Stomach (tissue), 9 donors: ENCODE results near the gene CGN. TPM values are rescaled to one million over a fixed set of nuclear protein-coding genes. Genes with fewer than 3 reads are reported as not detected.

Source experiments
- DNase-seq, 2 donors: peaks; one replicate each; pipeline versions ENCODE4 v3.0.0 to v3.0.0-alpha.2; 2013 to 2019
- H3K27ac ChIP-seq, 5 donors: fragments of 200-600 bp in 4 of 5; sonication (generic) in 4 of 5; one replicate each; pipeline ENCODE4 v1.5.1; 2013 to 2019; ENCODE audit warnings: mild to moderate bottlenecking in 1 of 5, moderate library complexity in 1 of 5
- H3K27me3 ChIP-seq, 3 donors: fragments of 200-600 bp; sonication (generic); one replicate each; pipeline ENCODE4 v1.5.1; 2017 to 2019; ENCODE audit warnings: mixed run types in 1 of 3
- H3K36me3 ChIP-seq, 4 donors: fragments of 200-600 bp; sonication (generic); 1 replicate in 3 of 4; 2 replicates in 1 of 4; pipeline ENCODE4 v1.5.1; 2016 to 2019
- H3K4me1 ChIP-seq, 4 donors: fragments of 200-600 bp; sonication (generic); one replicate each; pipeline ENCODE4 v1.5.1; 2016 to 2019
- H3K4me3 ChIP-seq, 4 donors: fragments of 200-600 bp; sonication (generic) in 3 of 4; one replicate each; pipeline ENCODE4 v1.5.1; 2016 to 2019; ENCODE audit warnings: mild to moderate bottlenecking in 1 of 4
- H3K9me3 ChIP-seq, 4 donors: fragments of 200-600 bp; sonication (generic); one replicate each; pipeline ENCODE4 v1.5.1; 2016 to 2019
- CTCF ChIP-seq, 7 experiments: fragments of 450-650 bp in 4 of 7; fragments of 200-600 bp in 3 of 7; sonication (generic) in 3 of 7; IDR thresholded peaks; one replicate each; pipeline ENCODE4 v1.5.1; 2016 to 2019; ENCODE audit warnings: antibody characterized with exemption in 7 of 7, control low read depth in 2 of 7, mild to moderate bottlenecking in 1 of 7
- EP300 ChIP-seq: sonication (generic); formaldehyde crosslinking; IDR thresholded peaks from one replicate; pipeline ENCODE4 v1.6.1; 2017; ENCODE audit warnings: antibody characterized with exemption
- POLR2A ChIP-seq, 4 donors: fragments of 450-650 bp; IDR thresholded peaks; one replicate each; pipeline ENCODE4 v1.6.1; 2016; ENCODE audit warnings: antibody characterized with exemption in 4 of 4, control low read depth in 2 of 4, mild to moderate bottlenecking in 1 of 4, moderate library complexity in 1 of 4
- POLR2AphosphoS5 ChIP-seq, 3 donors: sonication (generic); formaldehyde crosslinking; IDR thresholded peaks; one replicate each; pipeline ENCODE4 v1.6.1; 2016; ENCODE audit warnings: antibody characterized with exemption in 3 of 3
- WGBS, 5 donors: extraction: QIAGEN DNeasy Blood & Tissue Kit in 3 of 5; methylation state at CpG; one replicate each; pipeline versions ENCODE4 v1.1.5 to v1.1.7; 2013 to 2018; 5-methylcytosine and 5-hydroxymethylcytosine counted together
- intact Hi-C: fragments of 100-400 bp; cut with DNase I; formaldehyde crosslinking; loops from one replicate; pipeline ENCODE4 v1.15.1; 2023; ENCODE audit warnings: low total_unique reads
- polyA plus RNA-seq, 3 donors: library from polyadenylated mRNA; stranded (reverse); fragments of 200-250 nt; gene quantifications; one replicate each; pipeline ENCODE4 v1.2.3, GENCODE V29; 2013
- total RNA-seq, 5 donors: library from RNA; depleted of rRNA; stranded (reverse); fragments of >200 nt; gene quantifications; one replicate each; pipeline versions ENCODE4 v1.1.0 to v1.2.3, GENCODE V29; 2014 to 2016
- donor health status: healthy with polysubstance abuse.
- donor health status: Bipolar disorder and iron deficiency.
- donor health status: healthy.

CGN gene
- total and polyA plus RNA-seq, 8 donors: 14.0 to 137 (median 26.7) TPM

- no peak for DNase-seq
- Histone ChIP-seq H3K9me3 (no peaks in the 10 kb centered on the region), H3K4me3 (no peak overlapping the region), H3K27ac (no peak overlapping the region), H3K4me1 (peaks cover 0 to 2% (median 2%) of the 10 kb centered on the region in 4 donors), H3K36me3 (peaks cover 9 to 91% (median 81%) of the 10 kb centered on the region in 4 donors), H3K27me3 (no peaks in the 10 kb centered on the region)
- 83 to 88% (median 85%) methylated on average over 10 of the region's 10 CpGs for WGBS, 5 donors
- intact Hi-C loops: loop anchor here (5.0 kb wide), 1 partner anchor 203 kb away; no protein-coding TSS in a partner anchor
- TF ChIP-seq CTCF (IDR thresholded peaks at IDR 0.05): no peak
- TF ChIP-seq POLR2A (IDR thresholded peaks at IDR 0.05): no peak
- TF ChIP-seq EP300: no peak
- no peak for TF ChIP-seq POLR2AphosphoS5 (IDR thresholded peaks at IDR 0.05)
Measured at GRCh38 chr1:151533870-151534269, 22.7 kb downstream of the CGN start.

- intact Hi-C loops: loop anchor here (5.0 kb wide), 1 partner anchor 203 kb away; no protein-coding TSS in a partner anchor
- peak; percentile 84 to 87 for DNase-seq
- Histone ChIP-seq H3K9me3 (no peaks in the 10 kb centered on the region), H3K4me3 (no peak overlapping the region), H3K27ac (no peak overlapping the region), H3K4me1 (peaks cover 8 to 11% (median 11%) of the 10 kb centered on the region in 4 donors), H3K36me3 (peaks cover 4 to 82% (median 72%) of the 10 kb centered on the region in 4 donors), H3K27me3 (no peaks in the 10 kb centered on the region)
- WGBS, 5 donors: 56 to 66% (median 64%) methylated on average over 12 of the region's 12 CpGs
- TF ChIP-seq POLR2A (IDR thresholded peaks at IDR 0.05) (no peak), EP300 (no peak), CTCF (IDR thresholded peaks at IDR 0.05) (peak in 5 of 7 experiments; percentile 67 to 87 (median 76)), POLR2AphosphoS5 (IDR thresholded peaks at IDR 0.05) (peak in 1 of 3 donors; percentile 37)
Measured at GRCh38 chr1:151534662-151535278, 23.6 kb downstream of the CGN start.

GRCh38 chr1:151535326-151536271, 24.4 kb downstream of the CGN start:
- Histone ChIP-seq H3K4me3 (no peak overlapping the region), H3K27ac (no peak overlapping the region), H3K4me1 (peaks cover 9 to 14% (median 13%) of the 10 kb centered on the region in 4 donors), H3K27me3 (no peaks in the 10 kb centered on the region), H3K36me3 (peaks cover 4 to 74% (median 64%) of the 10 kb centered on the region in 4 donors), H3K9me3 (no peaks in the 10 kb centered on the region)
- TF ChIP-seq POLR2A (IDR thresholded peaks at IDR 0.05): no peak
- no peak for TF ChIP-seq EP300
- no peak for TF ChIP-seq POLR2AphosphoS5 (IDR thresholded peaks at IDR 0.05)
- no peak for TF ChIP-seq CTCF (IDR thresholded peaks at IDR 0.05)
- 76 to 88% (median 80%) methylated on average over 6 of the region's 6 CpGs for WGBS, 5 donors
- no peak for DNase-seq
- intact Hi-C loops: no loop called here

- no peaks in the 10 kb centered on the region for H3K27me3 ChIP-seq
- no peak for TF ChIP-seq CTCF (IDR thresholded peaks at IDR 0.05)
- no peak for TF ChIP-seq POLR2A (IDR thresholded peaks at IDR 0.05)
- TF ChIP-seq EP300: no peak
- no peak for TF ChIP-seq POLR2AphosphoS5 (IDR thresholded peaks at IDR 0.05)
- DNase-seq: no peak
- peaks cover 9 to 23% (median 20%) of the 10 kb centered on the region in 4 donors for H3K4me1 ChIP-seq
- intact Hi-C loops: no loop called here
- 82 to 91% (median 90%) methylated on average over 7 of the region's 7 CpGs for WGBS, 5 donors
- H3K4me3 ChIP-seq: no peak overlapping the region
- H3K9me3 ChIP-seq: no peaks in the 10 kb centered on the region
- peak overlapping the region in 1 of 5 donors; percentile 6 for H3K27ac ChIP-seq
- peaks cover 4 to 65% (median 55%) of the 10 kb centered on the region in 4 donors for H3K36me3 ChIP-seq
Measured at GRCh38 chr1:151536499-151536898, 25.3 kb downstream of the CGN start.
